Activated naive CD8-positive, alpha-beta T cell treated with anti-CD3 and anti-CD28 coated beads, Interleukin-2, amount 50 U/mL, for 24 hours (primary cell): ENCODE results near the gene MCC.

Source experiments
- ATAC-seq: fragments of 150-1000 bp; cut with Tn5 transposase; one replicate; pipeline ENCODE4 v1.10.0; 2021
- DNase-seq: peaks from one replicate; pipeline ENCODE4 v3.0.0; 2021
- H3K27ac Mint-ChIP-seq: one replicate; pipeline ENCODE4 v1.8.0; 2021; ENCODE audit warnings: mild to moderate bottlenecking, mixed read lengths
- H3K27me3 Mint-ChIP-seq: one replicate; pipeline ENCODE4 v1.8.0; 2021; ENCODE audit warnings: mixed read lengths
- H3K36me3 Mint-ChIP-seq: one replicate; pipeline ENCODE4 v1.8.0; 2021; ENCODE audit warnings: low read depth, mixed read lengths
- H3K4me1 Mint-ChIP-seq: one replicate; pipeline ENCODE4 v1.8.0; 2021; ENCODE audit warnings: mixed read lengths
- H3K4me3 Mint-ChIP-seq: one replicate; pipeline ENCODE4 v1.8.0; 2021; ENCODE audit warnings: mild to moderate bottlenecking, moderate library complexity, mixed read lengths
- H3K9me3 Mint-ChIP-seq: one replicate; pipeline ENCODE4 v1.8.0; 2021; ENCODE audit warnings: mixed read lengths

The MCC gene

DNA sequence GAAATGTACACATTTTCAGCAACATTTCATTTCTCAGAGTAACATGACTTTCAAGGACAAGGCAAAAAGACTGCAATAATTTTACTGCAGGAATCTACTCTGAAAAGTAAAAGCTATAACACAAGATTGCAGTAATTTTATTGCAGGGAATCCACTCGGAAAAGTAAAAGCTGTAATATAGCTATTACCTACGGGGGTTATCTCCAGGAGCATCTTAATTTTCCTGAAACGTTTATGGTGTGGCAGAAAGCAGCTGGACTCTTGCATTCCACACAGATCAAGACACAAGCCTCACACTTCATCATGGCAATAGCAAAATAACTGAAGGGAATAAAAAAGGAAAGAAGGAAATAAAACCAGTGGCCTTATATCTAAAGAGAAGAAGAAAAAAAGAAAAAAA, 224.7 kb downstream of the MCC start:
- Mint-ChIP-seq H3K36me3 (no peaks in the 10 kb centered on the region), H3K4me1 (no peaks in the 10 kb centered on the region), H3K9me3 (no peaks in the 10 kb centered on the region), H3K4me3 (no peak overlapping the region), H3K27me3 (no peaks in the 10 kb centered on the region), H3K27ac (no peak overlapping the region)
- no peak for DNase-seq
- no peak for ATAC-seq

DNA sequence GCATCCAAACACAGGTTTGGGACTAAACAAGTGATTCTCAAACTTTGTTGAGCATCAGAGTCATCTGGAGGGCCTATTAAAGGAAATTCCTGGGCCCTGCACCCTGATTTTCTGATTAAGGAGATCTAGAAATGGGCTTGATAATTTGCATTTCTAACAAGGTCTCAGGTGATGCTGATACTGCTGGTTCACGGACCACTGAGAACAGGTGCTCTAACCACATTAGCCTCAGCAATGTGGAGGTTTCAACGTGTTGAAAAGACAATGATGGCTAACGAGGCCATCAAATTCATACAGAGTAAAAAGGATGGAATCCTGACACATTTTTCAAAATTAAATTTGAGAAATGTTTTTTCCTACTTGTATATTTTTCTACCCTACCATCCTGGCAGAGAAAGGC, 225.6 kb downstream of the MCC start:
- H3K27me3 Mint-ChIP-seq = no peaks in the 10 kb centered on the region
- no peak for ATAC-seq

DNA sequence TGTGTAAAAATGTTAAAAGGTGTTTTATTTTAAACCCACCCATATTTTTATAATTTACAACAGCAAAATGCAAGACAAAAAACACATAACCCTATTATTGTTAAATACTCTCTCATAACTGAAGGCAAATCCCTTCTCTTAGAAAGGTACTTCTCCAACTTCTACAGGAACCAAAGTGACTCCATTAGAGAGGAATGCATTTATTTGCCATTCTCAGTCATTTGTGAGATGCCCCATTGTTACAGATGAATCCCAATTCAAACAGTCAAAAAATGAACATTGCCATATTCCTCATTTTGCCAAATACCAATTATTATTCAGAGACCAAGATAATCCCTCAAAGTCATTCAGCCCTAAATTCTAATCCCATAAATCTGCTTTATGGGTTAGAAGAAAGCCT, 229.2 kb downstream of the MCC start:
- DNase-seq = no peak
- no peak for ATAC-seq
- Mint-ChIP-seq H3K4me1 (no peaks in the 10 kb centered on the region), H3K27me3 (no peaks in the 10 kb centered on the region), H3K9me3 (no peaks in the 10 kb centered on the region), H3K27ac (no peak overlapping the region), H3K4me3 (no peak overlapping the region), H3K36me3 (no peaks in the 10 kb centered on the region)

More for the DNA sequence above, 225.6 kb downstream of the MCC start:
- no peak for DNase-seq
- Mint-ChIP-seq H3K27ac (no peak overlapping the region), H3K36me3 (no peaks in the 10 kb centered on the region), H3K4me1 (no peaks in the 10 kb centered on the region), H3K4me3 (no peak overlapping the region), H3K9me3 (no peaks in the 10 kb centered on the region)

DNA sequence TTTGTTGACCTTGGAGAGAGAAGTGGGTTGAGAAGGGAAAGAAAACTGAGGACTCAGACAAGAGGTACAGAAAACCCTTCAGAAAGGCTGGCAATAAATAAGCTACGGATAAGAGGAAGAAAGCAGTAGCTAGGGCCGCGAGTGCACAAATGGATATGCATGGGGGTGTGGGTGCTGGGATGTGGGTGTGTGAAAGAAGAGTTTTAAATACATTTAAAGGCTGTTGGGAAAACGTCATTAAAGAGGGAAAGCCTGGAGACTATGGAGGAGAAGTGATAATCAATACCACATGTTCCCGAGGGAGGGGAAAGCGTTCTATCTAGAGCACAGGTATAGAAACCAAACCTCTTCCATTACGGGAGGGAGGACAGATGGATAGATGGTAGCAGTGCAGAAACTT, 230.7 kb downstream of the MCC start:
- ATAC-seq (no peak), DNase-seq (no peak)
- Mint-ChIP-seq H3K9me3 (no peaks in the 10 kb centered on the region), H3K4me3 (no peak overlapping the region), H3K4me1 (no peaks in the 10 kb centered on the region), H3K36me3 (no peaks in the 10 kb centered on the region), H3K27me3 (no peaks in the 10 kb centered on the region), H3K27ac (no peak overlapping the region)

DNA sequence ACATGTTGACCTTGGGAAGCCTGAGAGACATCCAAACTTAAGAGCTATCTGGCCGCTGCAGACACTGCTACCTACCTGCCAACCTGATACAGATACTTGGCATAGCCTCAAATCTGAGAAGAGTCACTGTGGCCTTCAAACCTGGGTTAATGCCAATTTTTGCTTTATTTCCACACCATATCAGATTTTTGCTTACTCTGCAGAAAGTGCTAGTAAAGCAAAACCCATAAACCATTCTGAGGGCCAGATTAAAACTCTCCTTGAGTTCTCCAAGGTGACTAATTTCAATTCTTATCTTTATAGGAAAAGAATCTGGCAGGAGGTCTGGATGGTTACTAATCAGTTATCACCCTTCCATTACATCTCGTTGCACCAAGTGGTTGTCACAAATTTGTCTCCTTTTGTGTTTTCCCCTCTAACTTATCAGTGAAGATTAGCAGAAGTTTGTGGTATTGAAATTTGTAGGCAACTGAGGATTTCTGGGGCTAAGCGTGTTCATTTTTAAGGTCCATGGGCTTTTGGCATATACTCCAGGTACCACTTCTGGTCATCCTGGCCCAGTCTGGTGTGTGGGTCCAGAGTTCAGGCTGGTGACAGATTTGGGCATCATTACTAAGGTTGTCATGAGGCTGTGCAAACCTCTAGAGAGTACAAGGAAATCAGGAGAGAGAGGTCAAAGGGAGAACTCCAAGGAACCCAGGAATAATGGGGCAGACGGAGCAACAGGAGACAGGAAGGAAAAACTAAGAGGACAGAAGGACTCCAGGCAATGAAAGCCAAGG, 231.4 kb downstream of the MCC start:
- no peaks in the 10 kb centered on the region for H3K27me3 Mint-ChIP-seq
- no peak overlapping the region for H3K27ac Mint-ChIP-seq
- H3K36me3 Mint-ChIP-seq = no peaks in the 10 kb centered on the region
- H3K4me1 Mint-ChIP-seq = no peaks in the 10 kb centered on the region
- ATAC-seq (no peak), DNase-seq (no peak)
- H3K4me3 Mint-ChIP-seq = no peak overlapping the region
- no peaks in the 10 kb centered on the region for H3K9me3 Mint-ChIP-seq

DNA sequence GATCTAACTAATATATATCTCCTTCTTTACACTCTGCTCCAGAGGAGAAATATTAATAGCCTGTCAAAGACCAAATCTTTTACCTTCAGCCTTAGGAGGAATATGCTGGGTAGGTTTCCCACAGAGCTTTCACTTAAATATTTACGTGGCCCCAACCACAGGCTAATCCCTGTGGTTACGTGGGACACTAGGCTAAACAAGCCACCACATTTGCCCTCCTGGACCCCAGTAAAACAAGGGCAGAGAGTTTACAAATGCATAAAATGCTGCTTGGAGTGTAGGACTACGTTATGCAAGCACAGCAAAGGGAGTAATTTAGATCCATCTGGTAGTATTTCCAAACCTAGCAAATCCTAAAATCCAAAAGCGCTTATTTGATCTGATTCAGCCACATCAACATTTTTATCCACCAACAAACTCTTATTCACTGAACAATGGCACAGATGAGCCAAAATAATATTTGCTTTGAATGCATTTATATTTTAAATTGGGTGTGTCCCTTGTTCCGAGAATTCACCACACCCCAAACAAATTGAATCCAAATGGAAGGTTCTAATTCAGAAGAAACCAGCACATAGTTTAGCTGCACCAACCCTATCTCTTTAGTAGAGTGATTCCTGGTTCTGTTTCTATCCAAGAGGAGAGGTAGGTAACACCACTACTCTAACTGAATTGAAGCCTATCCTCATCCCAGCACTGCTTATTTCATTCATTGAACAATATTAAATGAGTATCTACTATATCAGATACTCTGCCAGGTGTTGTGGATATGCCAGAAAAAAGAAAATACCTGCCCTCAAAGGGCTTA, 232.5 kb downstream of the MCC start:
- Mint-ChIP-seq H3K4me1 (no peaks in the 10 kb centered on the region), H3K27ac (no peak overlapping the region), H3K4me3 (no peak overlapping the region), H3K36me3 (no peaks in the 10 kb centered on the region), H3K9me3 (no peaks in the 10 kb centered on the region), H3K27me3 (peaks cover 3% of the 10 kb centered on the region)
- ATAC-seq (no peak), DNase-seq (no peak)

DNA sequence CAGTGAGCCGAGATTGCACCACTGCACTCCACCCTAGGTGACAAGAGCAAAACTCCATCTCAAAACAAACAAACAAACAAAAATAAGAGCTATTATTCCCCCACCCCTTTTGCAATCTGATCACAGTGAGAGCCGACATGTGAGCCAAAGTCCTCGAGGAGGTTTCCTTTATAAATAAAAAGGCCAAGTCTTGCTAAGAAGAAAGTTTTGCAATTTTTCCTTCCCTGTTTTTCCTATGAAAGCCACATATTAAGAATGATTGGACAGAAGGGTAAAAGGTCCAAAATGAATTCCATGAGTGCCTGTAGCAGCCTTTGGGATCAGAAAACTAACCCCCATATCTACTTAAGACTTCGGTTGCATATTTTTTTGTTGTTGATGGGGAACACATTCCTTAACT, 233.1 kb downstream of the MCC start:
- no peak for ATAC-seq
- no peak overlapping the region for H3K4me3 Mint-ChIP-seq
- peaks cover 3% of the 10 kb centered on the region for H3K27me3 Mint-ChIP-seq

DNA sequence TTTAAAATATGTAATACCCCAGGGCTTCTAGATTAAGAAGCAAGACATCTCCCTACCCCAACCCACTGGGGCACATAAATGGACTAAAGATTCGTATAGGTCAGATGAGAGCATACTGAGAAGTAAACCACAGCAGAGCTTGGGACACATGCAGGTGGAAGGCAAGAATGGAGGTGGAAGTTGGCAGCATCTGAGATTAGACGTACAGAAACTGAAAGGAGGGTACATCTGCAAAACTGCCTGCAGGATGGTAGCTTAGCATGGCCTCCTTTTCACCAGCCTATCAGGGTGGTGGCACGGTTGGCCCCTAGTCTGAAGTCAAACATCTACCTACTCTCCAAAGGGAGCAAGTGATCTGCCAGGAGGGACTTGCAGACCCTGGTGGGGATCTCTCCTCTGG, 235.2 kb downstream of the MCC start:
- Mint-ChIP-seq H3K27me3 (peaks cover 3% of the 10 kb centered on the region), H3K27ac (no peak overlapping the region), H3K4me1 (no peaks in the 10 kb centered on the region), H3K9me3 (no peaks in the 10 kb centered on the region), H3K4me3 (no peak overlapping the region), H3K36me3 (no peaks in the 10 kb centered on the region)
- ATAC-seq (no peak), DNase-seq (no peak)

More for the DNA sequence above, 233.1 kb downstream of the MCC start:
- H3K4me1 Mint-ChIP-seq = no peaks in the 10 kb centered on the region
- no peaks in the 10 kb centered on the region for H3K9me3 Mint-ChIP-seq
- no peak overlapping the region for H3K27ac Mint-ChIP-seq
- no peaks in the 10 kb centered on the region for H3K36me3 Mint-ChIP-seq
- no peak for DNase-seq

DNA sequence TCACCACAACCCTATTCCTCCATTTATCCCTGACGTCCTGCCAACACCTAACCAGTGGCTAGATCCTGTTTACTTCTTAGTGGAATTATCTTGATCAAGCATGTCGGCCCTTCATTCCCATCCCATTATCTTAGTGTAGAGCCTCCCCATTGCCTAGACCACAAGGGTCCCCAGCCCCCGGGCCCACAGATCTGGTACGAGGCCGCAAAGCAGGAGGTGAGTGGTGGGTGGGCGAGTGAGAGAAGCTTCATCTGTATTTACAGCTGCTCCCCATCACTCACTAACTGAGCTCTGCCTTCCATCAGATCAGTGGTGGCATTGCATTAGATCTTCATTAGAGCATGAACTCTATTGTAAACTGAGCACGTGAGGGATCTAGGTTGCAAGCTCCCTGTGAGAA, 236.2 kb downstream of the MCC start:
- Mint-ChIP-seq H3K9me3 (no peaks in the 10 kb centered on the region), H3K4me3 (no peak overlapping the region), H3K27ac (no peak overlapping the region), H3K4me1 (no peaks in the 10 kb centered on the region), H3K36me3 (no peaks in the 10 kb centered on the region), H3K27me3 (peaks cover 3% of the 10 kb centered on the region)
- ATAC-seq (no peak), DNase-seq (no peak)

DNA sequence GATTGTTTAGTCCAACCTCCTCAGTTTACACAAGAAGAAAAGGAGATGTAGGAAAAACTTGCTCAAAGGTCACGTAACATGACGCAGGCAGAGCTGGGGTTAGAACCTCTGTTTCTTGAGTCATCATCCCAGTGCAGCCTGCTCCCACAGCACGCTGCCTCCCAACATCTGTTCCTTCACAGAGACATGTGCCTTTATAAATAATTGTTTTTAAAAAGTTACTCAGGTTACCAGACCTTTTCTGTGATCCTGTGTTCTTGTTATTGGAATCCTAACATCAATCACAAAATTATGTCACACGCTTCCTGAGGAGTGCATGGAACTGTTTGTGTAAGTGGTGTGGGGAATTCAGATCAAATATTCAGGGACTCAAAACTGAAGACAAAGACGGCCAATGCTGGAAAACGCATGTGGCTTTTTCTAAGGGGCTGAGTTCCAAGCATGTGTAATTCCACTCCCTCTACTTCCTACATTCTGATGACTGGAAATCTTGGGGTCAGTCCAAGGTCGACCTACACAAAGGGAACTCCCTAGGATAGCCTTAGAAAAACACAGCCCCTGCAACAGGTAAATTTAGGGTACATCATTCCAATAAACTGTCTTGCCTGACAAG, 237.8 kb downstream of the MCC start:
- DNase-seq (no peak), ATAC-seq (no peak)
- no peaks in the 10 kb centered on the region for H3K36me3 Mint-ChIP-seq
- peaks cover 3% of the 10 kb centered on the region for H3K27me3 Mint-ChIP-seq
- H3K27ac Mint-ChIP-seq = no peak overlapping the region
- H3K4me1 Mint-ChIP-seq = peaks cover 5% of the 10 kb centered on the region
- no peak overlapping the region for H3K4me3 Mint-ChIP-seq
- H3K9me3 Mint-ChIP-seq = no peaks in the 10 kb centered on the region

DNA sequence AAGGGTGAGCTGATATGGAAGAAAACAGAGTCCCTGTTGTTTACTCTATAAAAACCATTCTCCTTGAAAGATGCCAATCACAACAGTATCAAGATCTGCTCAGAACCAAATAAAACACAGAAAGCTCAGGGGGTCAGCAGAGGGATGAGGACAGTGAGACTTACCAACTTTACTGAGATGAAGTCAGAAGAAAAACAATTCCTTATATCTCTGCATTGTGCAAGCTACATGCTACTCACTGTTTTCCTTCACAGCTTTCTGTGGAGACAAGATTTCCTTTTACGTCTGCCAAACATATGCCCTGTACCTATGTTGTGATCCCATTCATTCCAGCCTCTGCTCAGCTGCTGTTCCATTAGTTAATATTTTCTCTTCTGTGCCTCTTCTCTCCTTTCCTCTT, 239.0 kb downstream of the MCC start:
- ATAC-seq = no peak
- H3K27me3 Mint-ChIP-seq = peaks cover 3% of the 10 kb centered on the region
- H3K9me3 Mint-ChIP-seq = no peaks in the 10 kb centered on the region
- DNase-seq = no peak
- H3K36me3 Mint-ChIP-seq = no peaks in the 10 kb centered on the region
- H3K27ac Mint-ChIP-seq = no peak overlapping the region
- H3K4me3 Mint-ChIP-seq = no peak overlapping the region
- H3K4me1 Mint-ChIP-seq = peaks cover 8% of the 10 kb centered on the region

DNA sequence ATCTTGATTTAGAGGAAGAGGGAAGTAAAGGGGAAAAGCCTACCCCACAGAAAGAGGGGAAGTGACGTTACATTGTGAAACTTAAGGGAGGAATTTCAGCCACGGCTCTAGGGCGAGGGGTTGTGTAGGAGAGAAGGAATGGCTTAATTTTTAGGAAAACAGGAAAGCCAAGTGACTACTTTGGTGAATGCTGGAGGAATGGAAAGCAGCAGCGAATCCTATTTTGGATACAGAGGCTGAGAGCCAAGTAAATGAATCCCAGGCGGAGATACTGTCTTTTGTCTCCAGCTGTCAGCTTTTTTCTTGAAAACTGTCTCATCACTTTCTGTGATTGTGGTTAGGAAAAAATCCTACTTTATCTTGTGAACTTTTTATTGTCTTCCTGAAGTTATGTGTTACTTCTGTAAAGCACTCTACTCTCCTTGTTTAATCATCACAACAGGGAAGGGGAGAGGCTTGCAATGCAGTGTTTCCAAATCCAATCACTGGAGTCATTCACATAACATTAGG, 241.8 kb downstream of the MCC start:
- ATAC-seq = no peak
- no peaks in the 10 kb centered on the region for H3K36me3 Mint-ChIP-seq
- no peaks in the 10 kb centered on the region for H3K9me3 Mint-ChIP-seq
- H3K4me3 Mint-ChIP-seq = no peak overlapping the region
- no peak for DNase-seq
- H3K27me3 Mint-ChIP-seq = peaks cover 3% of the 10 kb centered on the region
- H3K27ac Mint-ChIP-seq = no peak overlapping the region
- H3K4me1 Mint-ChIP-seq = peaks cover 10% of the 10 kb centered on the region

DNA sequence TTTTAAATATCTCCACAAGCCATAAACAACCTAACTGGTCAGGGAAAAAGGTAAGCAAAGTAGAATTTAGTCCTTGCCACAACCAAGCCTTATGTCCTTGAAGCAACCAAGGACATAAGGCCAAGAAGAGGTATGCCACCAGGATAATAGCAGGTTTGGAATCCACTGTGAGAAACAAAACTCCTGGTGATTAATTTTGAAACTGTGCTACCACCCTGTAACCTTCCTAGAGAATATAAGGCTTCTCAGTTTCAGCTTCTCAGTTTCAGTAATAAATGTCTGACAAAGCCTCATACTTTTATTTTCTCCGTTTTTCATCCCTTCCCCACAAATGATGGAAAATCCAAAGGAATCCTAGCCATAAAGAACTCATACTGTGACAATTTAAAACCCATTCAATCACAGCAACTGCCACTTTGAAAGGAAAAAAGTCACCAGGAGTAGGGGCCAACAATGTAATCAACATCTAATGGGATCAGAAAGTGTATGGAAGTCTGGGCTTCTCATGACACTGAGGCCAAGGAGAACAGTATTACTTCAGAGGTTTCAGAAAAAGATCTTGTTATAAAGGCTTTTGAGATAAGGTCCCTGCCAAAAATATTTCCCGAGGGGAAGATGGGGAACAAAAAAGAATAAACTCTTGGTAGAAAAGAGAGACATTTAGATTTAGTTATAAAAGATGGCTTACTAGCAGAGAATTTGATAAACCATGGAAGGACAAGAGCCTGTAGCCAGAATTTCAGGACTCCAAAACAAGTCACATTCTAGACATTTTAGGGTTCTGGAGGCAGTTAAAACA, 242.6 kb downstream of the MCC start:
- ATAC-seq (no peak), DNase-seq (no peak)
- no peaks in the 10 kb centered on the region for H3K9me3 Mint-ChIP-seq
- no peak overlapping the region for H3K4me3 Mint-ChIP-seq
- H3K4me1 Mint-ChIP-seq = peaks cover 10% of the 10 kb centered on the region
- no peaks in the 10 kb centered on the region for H3K36me3 Mint-ChIP-seq
- no peak overlapping the region for H3K27ac Mint-ChIP-seq
- H3K27me3 Mint-ChIP-seq = no peaks in the 10 kb centered on the region

DNA sequence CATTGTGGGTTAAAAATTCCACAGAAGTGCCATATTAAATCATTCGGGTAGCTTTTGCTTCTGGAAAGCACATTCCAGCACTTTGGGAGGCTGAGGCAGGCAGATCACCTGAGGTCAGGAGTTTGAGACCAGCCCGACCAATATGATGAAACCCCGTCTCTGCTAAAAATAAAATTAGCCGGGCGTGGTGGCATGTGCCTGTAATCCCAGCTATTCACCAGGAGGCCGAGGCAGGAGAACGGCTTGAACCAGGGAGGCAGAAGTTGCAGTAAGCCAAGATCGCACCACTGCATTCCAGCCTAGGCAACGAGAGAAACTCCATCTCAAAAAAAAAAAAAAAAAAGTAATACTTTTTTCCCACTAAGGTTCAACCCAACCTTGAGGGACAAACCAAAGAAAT, 243.3 kb downstream of the MCC start:
- ATAC-seq = no peak
- Mint-ChIP-seq H3K4me3 (no peak overlapping the region), H3K27me3 (no peaks in the 10 kb centered on the region), H3K9me3 (no peaks in the 10 kb centered on the region), H3K36me3 (no peaks in the 10 kb centered on the region), H3K27ac (no peak overlapping the region), H3K4me1 (peaks cover 10% of the 10 kb centered on the region)
- DNase-seq = no peak
